HEK293T (cell line): ENCODE results near the gene SF3B2.

Experiments
- CTCF ChIA-PET: fragments of 350-600 bp; formaldehyde crosslinking; extraction: SDS; loops from one replicate; lab custom pipeline; 2021; ENCODE audit warnings: antibody characterized with exemption, inconsistent platforms; lab: Yijun Ruan, JAX
- POLR2A ChIA-PET: fragments of 350-600 bp; formaldehyde crosslinking; extraction: SDS; loops from one replicate; lab custom pipeline; 2020; ENCODE audit warnings: antibody characterized with exemption, inconsistent platforms; lab: Yijun Ruan, JAX
- DNase-seq: peaks from one replicate; pipeline ENCODE4 v3.0.0; 2012; ENCODE audit warnings: mixed read lengths; ENCODE audit errors: extremely low spot score
- ARNT ChIP-seq: fragments of 450-650 bp; IDR thresholded peaks from 2 replicates; pipeline ENCODE4 v1.6.1; 2017; ENCODE audit warnings: mild to moderate bottlenecking
- BHLHE40 ChIP-seq: fragments of 450-650 bp; IDR thresholded peaks from 2 replicates; pipeline ENCODE4 v1.6.1; 2016; ENCODE audit warnings: mild to moderate bottlenecking, moderate library complexity, borderline replicate concordance
- CTBP1 ChIP-seq: fragments of 450-650 bp; IDR thresholded peaks from 2 replicates; pipeline ENCODE4 v1.6.1; 2016; ENCODE audit warnings: borderline replicate concordance
- ELF4 ChIP-seq: fragments of 450-650 bp; IDR thresholded peaks from 2 replicates; pipeline ENCODE4 v1.6.1; 2017; ENCODE audit warnings: antibody characterized with exemption
- FOXA1 ChIP-seq: fragments of 450-650 bp; IDR thresholded peaks from 2 replicates; pipeline ENCODE4 v1.6.1; 2016; ENCODE audit warnings: mild to moderate bottlenecking
- FOXK2 ChIP-seq: fragments of 450-650 bp; IDR thresholded peaks from 2 replicates; pipeline ENCODE4 v1.6.1; 2016; ENCODE audit warnings: mild to moderate bottlenecking
- FOXM1 ChIP-seq: fragments of 450-650 bp; IDR thresholded peaks from 2 replicates; pipeline ENCODE4 v1.6.1; 2017; ENCODE audit warnings: mild to moderate bottlenecking, borderline replicate concordance
- HDGF ChIP-seq: fragments of 450-650 bp; IDR thresholded peaks from 2 replicates; pipeline ENCODE4 v1.6.1; 2017; ENCODE audit warnings: antibody characterized with exemption, borderline replicate concordance
- L3MBTL2 ChIP-seq: fragments of 450-650 bp; conservative IDR thresholded peaks from 2 replicates; pipeline ENCODE4 v1.6.1; 2016; ENCODE audit warnings: mild to moderate bottlenecking
- LEF1 ChIP-seq: fragments of 450-650 bp; IDR thresholded peaks from 2 replicates; pipeline ENCODE4 v1.6.1; 2017; ENCODE audit warnings: mild to moderate bottlenecking, borderline replicate concordance
- NFRKB ChIP-seq: fragments of 450-650 bp; IDR thresholded peaks from 2 replicates; pipeline ENCODE4 v1.6.1; 2016; ENCODE audit warnings: mild to moderate bottlenecking, moderate library complexity
- PKNOX1 ChIP-seq: fragments of 450-650 bp; IDR thresholded peaks from 2 replicates; pipeline ENCODE4 v1.6.1; 2016
- SP1 ChIP-seq: fragments of 450-650 bp; IDR thresholded peaks from 2 replicates; pipeline ENCODE4 v1.6.1; 2017
- SUZ12 ChIP-seq: fragments of 450-650 bp; IDR thresholded peaks from 2 replicates; pipeline ENCODE4 v1.6.1; 2016; ENCODE audit warnings: mild to moderate bottlenecking
- TARDBP ChIP-seq: fragments of 450-650 bp; IDR thresholded peaks from 2 replicates; pipeline ENCODE4 v1.6.1; 2016
- ZNF384 ChIP-seq: fragments of 450-650 bp; IDR thresholded peaks from 2 replicates; pipeline ENCODE4 v1.6.1; 2016

SF3B2 gene

GRCh38 chr11:66048547-66049323 is 3.4 kb upstream of the SF3B2 start, which contains the start of gene GAL3ST3:
Gene GAL3ST3 (minus strand): TSS chr11:66049161. CDS start chr11:66045415, 3,746 bp downstream.
- DNase-seq, result no peak
- TF ChIP-seq FOXA1 (no peak), NFRKB (no peak), LEF1 (no peak), SP1 (no peak), TARDBP (no peak), ZNF384 (no peak), ELF4 (no peak), FOXM1 (no peak), SUZ12 (no peak), HDGF (no peak), L3MBTL2 (no peak), BHLHE40 (no peak), PKNOX1 (no peak), CTBP1 (no peak), FOXK2 (no peak), ARNT (no peak)
- ChIA-PET POLR2A (no interaction called here), CTCF (interaction anchor here (1.6 kb wide), 1 partner anchor 26 kb away, joined by 5 read pairs; no protein-coding TSS in a partner anchor)

GRCh38 chr11:66050581-66051231 is 1.5 kb upstream of the SF3B2 start:
- ChIA-PET POLR2A (interaction anchor here (4.9 kb wide), 1 partner anchor 18 kb away, joined by 34 read pairs; no protein-coding TSS in a partner anchor), CTCF (interaction anchor here (0.6 to 4.6 kb wide), 3 partner anchors 13 to 29 kb away, joined by 3 to 24 read pairs (median 4); no protein-coding TSS in a partner anchor)
- no peak for TF ChIP-seq HDGF
- no peak for TF ChIP-seq CTBP1
- TF ChIP-seq TARDBP, result no peak
- no peak for TF ChIP-seq SP1
- TF ChIP-seq FOXM1, result no peak
- no peak for TF ChIP-seq ARNT
- no peak for TF ChIP-seq ZNF384
- no peak for DNase-seq

DNA sequence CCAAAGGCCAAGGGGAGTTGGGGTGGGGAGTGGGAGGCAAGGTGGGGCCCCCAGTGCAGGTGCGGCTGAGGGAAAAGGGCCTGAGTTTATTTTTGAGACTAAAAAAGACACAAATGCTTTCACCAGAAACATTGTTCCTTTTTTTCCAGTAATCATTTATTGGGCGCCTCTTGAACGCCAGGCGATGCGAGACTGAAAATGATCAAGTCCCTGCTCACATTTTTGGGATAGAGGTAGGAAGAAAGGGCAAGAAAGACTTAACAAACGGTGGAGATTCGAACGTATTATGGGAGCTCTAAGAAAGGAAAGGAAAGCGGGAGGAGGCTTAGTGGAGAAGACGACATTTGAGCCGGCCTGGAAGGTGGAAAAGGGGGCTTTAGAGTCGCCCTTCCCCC is 796 bp upstream of the SF3B2 start:
- DNase-seq, result no peak
- no peak for TF ChIP-seq CTBP1
- no peak for TF ChIP-seq NFRKB
- TF ChIP-seq PKNOX1, result no peak
- no peak for TF ChIP-seq SP1
- TF ChIP-seq SUZ12, result no peak
- no peak for TF ChIP-seq HDGF
- no peak for TF ChIP-seq FOXK2
- TF ChIP-seq L3MBTL2, result no peak
- TF ChIP-seq ELF4, result no peak
- TF ChIP-seq ARNT, result no peak
- no peak for TF ChIP-seq BHLHE40
- no peak for TF ChIP-seq FOXM1
- no peak for TF ChIP-seq LEF1
- no peak for TF ChIP-seq FOXA1
- TF ChIP-seq ZNF384, result no peak
- ChIA-PET POLR2A (interaction anchor here (1.0 to 4.9 kb wide), 9 partner anchors 10 to 248 kb away, joined by 3 to 34 read pairs (median 5); partner anchors contain the start of gene CCDC85B), CTCF (interaction anchor here (1.0 to 4.6 kb wide), 3 partner anchors 13 to 220 kb away, joined by 3 to 24 read pairs (median 3); no protein-coding TSS in a partner anchor)

- POLR2A ChIA-PET, result interaction anchor here (0.8 to 4.9 kb wide), 10 partner anchors 11 to 338 kb away, joined by 3 to 34 read pairs (median 6); partner anchors contain the start of genes FIBP and MUS81
- CTCF ChIA-PET, result interaction anchor here (1.0 to 4.6 kb wide), 2 partner anchors 16 to 30 kb away, joined by 3 to 24 read pairs; no protein-coding TSS in a partner anchor
- DNase-seq, result no peak
- TF ChIP-seq HDGF (no peak), SUZ12 (no peak), FOXK2 (no peak), TARDBP (no peak), PKNOX1 (no peak), SP1 (no peak), BHLHE40 (no peak), LEF1 (no peak), L3MBTL2 (no peak), CTBP1 (no peak)
Observed at GRCh38 chr11:66052664-66052982, 459 bp downstream of the SF3B2 start.

DNA sequence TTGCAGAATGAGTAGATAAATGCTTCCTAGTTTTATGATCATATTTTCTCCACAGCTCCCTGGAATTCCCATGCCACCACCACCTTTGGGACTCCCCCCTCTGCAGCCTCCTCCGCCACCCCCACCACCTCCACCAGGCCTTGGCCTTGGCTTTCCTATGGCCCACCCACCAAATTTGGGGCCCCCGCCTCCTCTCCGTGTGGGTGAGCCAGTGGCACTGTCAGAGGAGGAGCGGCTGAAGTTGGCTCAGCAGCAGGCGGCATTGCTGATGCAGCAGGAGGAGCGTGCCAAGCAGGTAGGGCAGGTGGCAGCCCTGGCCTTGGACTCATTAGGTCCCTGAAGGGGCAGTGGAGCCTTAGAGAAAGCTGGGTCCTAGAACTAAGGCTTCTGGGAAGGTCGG is 2.9 kb downstream of the SF3B2 start:
- CTCF ChIA-PET, result interaction anchor here (1.7 to 1.9 kb wide), 2 partner anchors 9 to 14 kb away, joined by 7 to 12 read pairs; no protein-coding TSS in a partner anchor
- POLR2A ChIA-PET, result interaction anchor here (3.5 to 4.9 kb wide), 2 partner anchors 8 to 13 kb away, joined by 20 to 34 read pairs; no protein-coding TSS in a partner anchor
- no peak for DNase-seq
- TF ChIP-seq TARDBP, result no peak
- TF ChIP-seq FOXM1, result no peak
- no peak for TF ChIP-seq PKNOX1
- TF ChIP-seq BHLHE40, result no peak
- no peak for TF ChIP-seq HDGF
- no peak for TF ChIP-seq NFRKB
- no peak for TF ChIP-seq SP1
